Measurements from ENCODE around the gene MRC2.

DNA sequence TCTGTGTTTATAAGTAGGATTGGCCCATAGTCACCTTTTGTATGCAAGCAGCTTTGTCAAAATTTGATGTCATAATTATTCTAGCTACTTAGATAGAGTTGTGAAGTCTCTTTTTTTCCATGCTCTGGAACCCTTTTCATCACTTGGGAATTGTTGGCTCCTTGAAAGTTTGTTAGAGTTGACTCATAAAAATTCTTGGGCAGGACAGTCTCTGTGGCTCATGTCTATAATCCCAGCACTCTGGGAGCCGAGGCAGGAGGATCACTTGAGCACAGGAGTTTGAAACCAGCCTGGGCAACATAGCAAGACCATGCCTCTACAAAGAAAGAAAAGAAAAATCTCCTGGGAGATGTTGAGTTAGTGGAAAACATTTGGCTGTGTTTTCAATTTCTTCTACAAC is 45.7 kb upstream of the MRC2 start:
- TF ChIP-seq, protein P1, sequence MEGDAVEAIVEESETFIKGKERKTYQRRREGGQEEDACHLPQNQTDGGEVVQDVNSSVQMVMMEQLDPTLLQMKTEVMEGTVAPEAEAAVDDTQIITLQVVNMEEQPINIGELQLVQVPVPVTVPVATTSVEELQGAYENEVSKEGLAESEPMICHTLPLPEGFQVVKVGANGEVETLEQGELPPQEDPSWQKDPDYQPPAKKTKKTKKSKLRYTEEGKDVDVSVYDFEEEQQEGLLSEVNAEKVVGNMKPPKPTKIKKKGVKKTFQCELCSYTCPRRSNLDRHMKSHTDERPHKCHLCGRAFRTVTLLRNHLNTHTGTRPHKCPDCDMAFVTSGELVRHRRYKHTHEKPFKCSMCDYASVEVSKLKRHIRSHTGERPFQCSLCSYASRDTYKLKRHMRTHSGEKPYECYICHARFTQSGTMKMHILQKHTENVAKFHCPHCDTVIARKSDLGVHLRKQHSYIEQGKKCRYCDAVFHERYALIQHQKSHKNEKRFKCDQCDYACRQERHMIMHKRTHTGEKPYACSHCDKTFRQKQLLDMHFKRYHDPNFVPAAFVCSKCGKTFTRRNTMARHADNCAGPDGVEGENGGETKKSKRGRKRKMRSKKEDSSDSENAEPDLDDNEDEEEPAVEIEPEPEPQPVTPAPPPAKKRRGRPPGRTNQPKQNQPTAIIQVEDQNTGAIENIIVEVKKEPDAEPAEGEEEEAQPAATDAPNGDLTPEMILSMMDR (IDR thresholded peaks at IDR 0.05; ENCODE audit: insufficient read depth, low read depth, low read length), result no peak
- TF ChIP-seq EZH2 (IDR thresholded peaks at IDR 0.05; ENCODE audit: insufficient read depth, low read length), result no peak
